ENCODE measurements around the gene TMEM108.

The TMEM108 gene

DNA sequence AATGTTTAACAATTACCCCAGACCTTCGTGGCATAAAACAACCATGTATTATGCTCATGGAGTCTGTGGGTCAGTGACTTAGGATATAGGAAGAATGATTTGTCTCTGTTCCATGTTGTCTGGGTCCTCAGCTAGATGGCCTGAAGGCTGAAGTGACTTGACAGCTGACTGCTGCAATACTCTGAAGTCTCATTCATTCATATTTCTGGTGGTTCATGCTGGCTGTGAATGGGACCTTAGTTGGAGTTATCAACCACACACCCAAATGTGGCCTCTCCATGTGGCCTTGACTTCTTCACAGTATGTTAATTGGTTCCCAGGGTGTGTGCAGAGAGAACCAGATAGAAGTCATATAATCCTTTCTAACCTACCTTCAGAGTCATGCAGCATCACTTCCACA, 216.5 kb downstream of the TMEM108 start:
- no peak for DNase-seq
- ATAC-seq (ENCODE audit: insufficient read depth, low read depth), result no peak
- H3K27me3 ChIP-seq (ENCODE audit: insufficient read depth, low read length, poor library complexity), result no peaks in the 10 kb centered on the region
- no peaks in the 10 kb centered on the region for H3K9me3 ChIP-seq (ENCODE audit: insufficient read depth, low read length, severe bottlenecking)
- no peak overlapping the region for H3K4me3 ChIP-seq (ENCODE audit: low read depth in 1 of 2, low read length in 2 of 2)
- H3K27ac ChIP-seq (ENCODE audit: low read length), result no peak overlapping the region
- no peaks in the 10 kb centered on the region for H3K36me3 ChIP-seq (ENCODE audit: insufficient read depth, low read length)
- no peak overlapping the region for H3K9ac ChIP-seq (ENCODE audit: low read depth, low read length)
- no peak overlapping the region for H2AFZ ChIP-seq (ENCODE audit: low read depth, low read length)
- no peak overlapping the region for H3K4me2 ChIP-seq (ENCODE audit: insufficient read depth, low read length)
- TF ChIP-seq, protein P1, sequence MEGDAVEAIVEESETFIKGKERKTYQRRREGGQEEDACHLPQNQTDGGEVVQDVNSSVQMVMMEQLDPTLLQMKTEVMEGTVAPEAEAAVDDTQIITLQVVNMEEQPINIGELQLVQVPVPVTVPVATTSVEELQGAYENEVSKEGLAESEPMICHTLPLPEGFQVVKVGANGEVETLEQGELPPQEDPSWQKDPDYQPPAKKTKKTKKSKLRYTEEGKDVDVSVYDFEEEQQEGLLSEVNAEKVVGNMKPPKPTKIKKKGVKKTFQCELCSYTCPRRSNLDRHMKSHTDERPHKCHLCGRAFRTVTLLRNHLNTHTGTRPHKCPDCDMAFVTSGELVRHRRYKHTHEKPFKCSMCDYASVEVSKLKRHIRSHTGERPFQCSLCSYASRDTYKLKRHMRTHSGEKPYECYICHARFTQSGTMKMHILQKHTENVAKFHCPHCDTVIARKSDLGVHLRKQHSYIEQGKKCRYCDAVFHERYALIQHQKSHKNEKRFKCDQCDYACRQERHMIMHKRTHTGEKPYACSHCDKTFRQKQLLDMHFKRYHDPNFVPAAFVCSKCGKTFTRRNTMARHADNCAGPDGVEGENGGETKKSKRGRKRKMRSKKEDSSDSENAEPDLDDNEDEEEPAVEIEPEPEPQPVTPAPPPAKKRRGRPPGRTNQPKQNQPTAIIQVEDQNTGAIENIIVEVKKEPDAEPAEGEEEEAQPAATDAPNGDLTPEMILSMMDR (IDR thresholded peaks at IDR 0.05; ENCODE audit: borderline replicate concordance, extremely low read depth, low read length, poor library complexity, severe bottlenecking), result no peak
- TF ChIP-seq EZH2 (IDR thresholded peaks at IDR 0.05; ENCODE audit: borderline replicate concordance, low read depth, low read length, severe bottlenecking), result no peak
- H4K20me1 ChIP-seq (ENCODE audit: insufficient read depth, low read length), result no peaks in the 10 kb centered on the region
- no peaks in the 10 kb centered on the region for H3K79me2 ChIP-seq (ENCODE audit: insufficient read depth, low read length)
- no peaks in the 10 kb centered on the region for H3K4me1 ChIP-seq (ENCODE audit: insufficient read depth, low read length)

DNA sequence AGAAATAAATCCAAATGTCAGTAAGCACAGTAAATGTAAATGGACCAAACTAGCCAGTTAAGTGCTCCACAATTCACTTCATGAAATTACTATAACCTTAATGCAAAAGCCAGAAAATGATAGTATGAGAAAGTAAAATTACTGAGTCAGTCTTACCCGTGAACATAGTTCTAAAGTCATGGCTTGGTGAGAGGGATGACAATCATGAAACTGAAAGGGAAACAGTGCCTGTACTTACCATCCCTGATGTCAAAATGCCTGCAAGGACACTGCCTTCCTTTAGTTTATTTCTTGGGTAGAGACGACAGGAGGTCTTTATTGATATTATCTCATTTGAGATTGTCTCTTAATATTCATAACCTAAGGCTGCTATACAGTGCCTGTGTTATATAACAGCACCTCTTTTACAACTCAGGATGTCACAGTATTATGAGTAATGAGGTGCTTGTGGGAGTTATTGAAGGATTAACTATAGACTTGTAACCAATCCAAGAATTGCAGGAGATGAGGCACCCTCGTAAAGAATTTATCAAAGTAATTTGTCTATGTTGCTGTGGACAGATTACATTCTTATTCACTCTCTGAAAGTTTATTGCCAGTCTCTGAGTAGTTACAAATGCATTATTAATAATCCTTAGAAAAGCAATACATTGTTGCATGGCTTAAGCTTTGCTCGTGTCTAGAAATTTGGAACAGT, 218.7 kb downstream of the TMEM108 start:
- no peak overlapping the region for H3K4me2 ChIP-seq (ENCODE audit: insufficient read depth, low read length)
- H3K4me1 ChIP-seq (ENCODE audit: insufficient read depth, low read length), result no peaks in the 10 kb centered on the region
- no peak overlapping the region for H3K9ac ChIP-seq (ENCODE audit: low read depth, low read length)
- ATAC-seq (ENCODE audit: insufficient read depth, low read depth) (no peak), DNase-seq (no peak)
- no peaks in the 10 kb centered on the region for H3K36me3 ChIP-seq (ENCODE audit: insufficient read depth, low read length)
- no peaks in the 10 kb centered on the region for H3K9me3 ChIP-seq (ENCODE audit: insufficient read depth, low read length, severe bottlenecking)
- TF ChIP-seq, protein P1 (IDR thresholded peaks at IDR 0.05; ENCODE audit: borderline replicate concordance, extremely low read depth, low read length, poor library complexity, severe bottlenecking), result no peak
- no peak for TF ChIP-seq EZH2 (IDR thresholded peaks at IDR 0.05; ENCODE audit: borderline replicate concordance, low read depth, low read length, severe bottlenecking)
- H4K20me1 ChIP-seq (ENCODE audit: insufficient read depth, low read length), result no peaks in the 10 kb centered on the region
- H3K79me2 ChIP-seq (ENCODE audit: insufficient read depth, low read length), result no peaks in the 10 kb centered on the region
- no peaks in the 10 kb centered on the region for H3K27me3 ChIP-seq (ENCODE audit: insufficient read depth, low read length, poor library complexity)
- H3K27ac ChIP-seq (ENCODE audit: low read length), result no peak overlapping the region
- H3K4me3 ChIP-seq (ENCODE audit: low read depth in 1 of 2, low read length in 2 of 2), result no peak overlapping the region
- H2AFZ ChIP-seq (ENCODE audit: low read depth, low read length), result no peak overlapping the region

DNA sequence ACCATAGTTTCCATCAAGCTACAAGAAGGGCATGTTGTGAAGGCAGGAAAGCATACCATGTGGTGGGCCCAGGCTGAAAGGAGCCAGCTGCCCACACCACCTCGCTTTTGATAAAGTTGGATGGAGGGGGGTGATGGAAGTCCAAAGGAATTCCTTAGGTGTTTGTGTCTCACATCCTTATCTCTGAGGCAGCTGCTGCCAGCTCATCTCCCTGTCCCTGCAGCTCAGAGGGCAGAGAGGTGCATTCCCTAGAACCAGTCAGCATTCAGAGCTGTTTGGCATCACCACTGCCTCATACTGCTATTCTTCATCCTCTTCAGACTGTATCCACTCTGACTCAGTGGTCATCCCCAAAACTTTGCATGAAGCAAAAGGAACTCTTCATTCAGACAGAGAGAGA, 220.2 kb downstream of the TMEM108 start:
- Histone ChIP-seq H3K36me3 (ENCODE audit: insufficient read depth, low read length) (no peaks in the 10 kb centered on the region), H3K27ac (ENCODE audit: low read length) (no peak overlapping the region), H3K4me2 (ENCODE audit: insufficient read depth, low read length) (no peak overlapping the region), H3K9ac (ENCODE audit: low read depth, low read length) (no peak overlapping the region), H3K4me1 (ENCODE audit: insufficient read depth, low read length) (no peaks in the 10 kb centered on the region), H2AFZ (ENCODE audit: low read depth, low read length) (no peak overlapping the region), H3K4me3 (ENCODE audit: low read depth in 1 of 2, low read length in 2 of 2) (no peak overlapping the region), H3K27me3 (ENCODE audit: insufficient read depth, low read length, poor library complexity) (peaks cover 2% of the 10 kb centered on the region), H4K20me1 (ENCODE audit: insufficient read depth, low read length) (no peaks in the 10 kb centered on the region), H3K9me3 (ENCODE audit: insufficient read depth, low read length, severe bottlenecking) (no peaks in the 10 kb centered on the region), H3K79me2 (ENCODE audit: insufficient read depth, low read length) (no peaks in the 10 kb centered on the region)
- ATAC-seq (ENCODE audit: insufficient read depth, low read depth), result no peak
- TF ChIP-seq, protein P1 (IDR thresholded peaks at IDR 0.05; ENCODE audit: borderline replicate concordance, extremely low read depth, low read length, poor library complexity, severe bottlenecking), result no peak
- no peak for TF ChIP-seq EZH2 (IDR thresholded peaks at IDR 0.05; ENCODE audit: borderline replicate concordance, low read depth, low read length, severe bottlenecking)
- DNase-seq, result no peak

Measured in DND-41 (cell line).